Measurements from ENCODE around the gene EPHB2. TPM values are rescaled to one million over a fixed set of nuclear protein-coding genes. Genes with fewer than 3 reads are reported as not detected.
"Not testable (repeated sequence)": the region's sequence is repeated elsewhere in the genome, so short reads cannot be mapped to it uniquely, and the experiment has no call there.

The EPHB2 gene
- total RNA-seq, 1 experiment from 2014 or later = 18.5 TPM

DNA sequence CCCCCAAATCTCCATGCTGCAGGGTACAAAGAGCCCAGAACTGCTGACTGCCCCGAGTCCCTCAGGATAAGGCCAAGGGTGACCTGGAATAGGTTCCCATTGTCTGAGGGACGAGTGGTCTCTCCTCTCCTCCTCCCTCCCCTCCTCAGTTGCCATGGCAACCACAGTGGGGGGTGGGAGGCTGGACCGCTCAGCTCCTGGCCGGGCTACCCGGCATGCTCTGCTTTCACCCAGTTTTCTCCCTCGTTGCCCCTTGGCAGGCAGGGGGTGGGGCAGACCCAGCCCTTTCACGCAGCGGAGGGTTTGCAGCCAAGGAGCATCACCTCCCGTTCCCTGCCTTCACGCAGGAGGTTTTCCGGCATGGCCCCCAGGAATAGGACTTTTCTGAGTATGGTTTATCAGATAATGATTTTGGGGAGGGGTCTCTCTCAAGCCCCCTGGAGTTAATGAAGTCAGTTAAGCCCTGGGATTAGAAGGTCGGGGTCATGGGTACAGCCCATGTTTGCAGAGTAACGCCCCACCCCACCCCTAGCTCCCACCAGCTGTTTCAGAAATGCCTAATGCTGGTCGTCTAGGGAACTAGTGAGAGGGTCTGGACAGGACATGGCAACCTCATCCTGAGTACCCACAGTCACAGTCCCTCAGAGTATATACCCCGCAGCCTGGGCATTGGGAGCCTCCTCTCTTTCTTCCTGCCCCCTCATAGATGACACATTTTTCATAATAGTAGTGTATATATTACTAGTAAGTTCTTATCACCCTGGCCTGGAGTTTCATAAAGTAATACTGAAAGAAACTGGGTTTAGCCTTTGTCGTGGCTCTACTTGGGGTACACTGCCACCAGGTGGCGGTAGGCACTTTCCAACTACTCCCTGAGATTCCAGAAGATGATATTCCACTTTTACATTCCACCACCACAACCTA, 36.9 kb upstream of the EPHB2 start:
- ChIA-PET CTCF (interaction anchor here (0.5 to 4.0 kb wide), 18 partner anchors 10 to 290 kb away, joined by 3 to 27 read pairs (median 3); partner anchors contain the start of gene C1QB), POLR2A (no interaction called here)
- Mint-ChIP-seq H3K27ac (no peak overlapping the region), H3K4me3 (no peak overlapping the region), H3K36me3 (no peaks in the 10 kb centered on the region), H3K27me3 (ENCODE audit: low read depth) (no peaks in the 10 kb centered on the region), H3K9me3 (no peaks in the 10 kb centered on the region), H3K4me1 (peaks cover 7% of the 10 kb centered on the region; the same call in 1 of the 2 replicates)
- peak; percentile 49 for ATAC-seq
- TF ChIP-seq, protein P1, sequence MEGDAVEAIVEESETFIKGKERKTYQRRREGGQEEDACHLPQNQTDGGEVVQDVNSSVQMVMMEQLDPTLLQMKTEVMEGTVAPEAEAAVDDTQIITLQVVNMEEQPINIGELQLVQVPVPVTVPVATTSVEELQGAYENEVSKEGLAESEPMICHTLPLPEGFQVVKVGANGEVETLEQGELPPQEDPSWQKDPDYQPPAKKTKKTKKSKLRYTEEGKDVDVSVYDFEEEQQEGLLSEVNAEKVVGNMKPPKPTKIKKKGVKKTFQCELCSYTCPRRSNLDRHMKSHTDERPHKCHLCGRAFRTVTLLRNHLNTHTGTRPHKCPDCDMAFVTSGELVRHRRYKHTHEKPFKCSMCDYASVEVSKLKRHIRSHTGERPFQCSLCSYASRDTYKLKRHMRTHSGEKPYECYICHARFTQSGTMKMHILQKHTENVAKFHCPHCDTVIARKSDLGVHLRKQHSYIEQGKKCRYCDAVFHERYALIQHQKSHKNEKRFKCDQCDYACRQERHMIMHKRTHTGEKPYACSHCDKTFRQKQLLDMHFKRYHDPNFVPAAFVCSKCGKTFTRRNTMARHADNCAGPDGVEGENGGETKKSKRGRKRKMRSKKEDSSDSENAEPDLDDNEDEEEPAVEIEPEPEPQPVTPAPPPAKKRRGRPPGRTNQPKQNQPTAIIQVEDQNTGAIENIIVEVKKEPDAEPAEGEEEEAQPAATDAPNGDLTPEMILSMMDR (IDR thresholded peaks at IDR 0.05) = peak; percentile 46
- TF ChIP-seq, protein P2, sequence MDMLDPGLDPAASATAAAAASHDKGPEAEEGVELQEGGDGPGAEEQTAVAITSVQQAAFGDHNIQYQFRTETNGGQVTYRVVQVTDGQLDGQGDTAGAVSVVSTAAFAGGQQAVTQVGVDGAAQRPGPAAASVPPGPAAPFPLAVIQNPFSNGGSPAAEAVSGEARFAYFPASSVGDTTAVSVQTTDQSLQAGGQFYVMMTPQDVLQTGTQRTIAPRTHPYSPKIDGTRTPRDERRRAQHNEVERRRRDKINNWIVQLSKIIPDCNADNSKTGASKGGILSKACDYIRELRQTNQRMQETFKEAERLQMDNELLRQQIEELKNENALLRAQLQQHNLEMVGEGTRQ (CRISPR knock-in tag; IDR thresholded peaks at IDR 0.05) = no peak
- peak; percentile 67 for DNase-seq (ENCODE audit: low spot score)

DNA sequence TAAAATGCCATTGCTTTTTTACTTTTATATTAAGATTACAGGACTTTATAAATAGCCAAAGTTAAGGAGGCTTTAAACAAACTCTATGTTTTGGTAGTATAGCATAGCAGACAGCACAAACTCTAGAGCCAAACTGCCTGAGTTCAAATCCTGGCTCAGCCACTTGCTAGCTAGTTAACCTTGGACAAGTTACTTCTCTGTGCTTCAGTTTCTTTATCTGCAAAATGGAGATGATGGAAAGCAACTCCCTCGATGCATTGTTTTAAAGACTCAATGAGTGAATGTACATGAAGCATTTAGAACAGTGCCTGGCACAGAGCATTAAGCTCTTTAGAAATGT, 36.3 kb upstream of the EPHB2 start:
- DNase-seq (ENCODE audit: low spot score) (no peak), ATAC-seq (no peak)
- H3K4me3 Mint-ChIP-seq = no peak overlapping the region
- H3K4me1 Mint-ChIP-seq = peaks cover 7% of the 10 kb centered on the region; the same call in 1 of the 2 replicates
- H3K9me3 Mint-ChIP-seq = no peaks in the 10 kb centered on the region
- TF ChIP-seq GRHL2 (CRISPR knock-in tag; IDR thresholded peaks at IDR 0.05; ENCODE audit: insufficient replicate concordance, severe bottlenecking) = no peak
- TF ChIP-seq, protein P3, sequence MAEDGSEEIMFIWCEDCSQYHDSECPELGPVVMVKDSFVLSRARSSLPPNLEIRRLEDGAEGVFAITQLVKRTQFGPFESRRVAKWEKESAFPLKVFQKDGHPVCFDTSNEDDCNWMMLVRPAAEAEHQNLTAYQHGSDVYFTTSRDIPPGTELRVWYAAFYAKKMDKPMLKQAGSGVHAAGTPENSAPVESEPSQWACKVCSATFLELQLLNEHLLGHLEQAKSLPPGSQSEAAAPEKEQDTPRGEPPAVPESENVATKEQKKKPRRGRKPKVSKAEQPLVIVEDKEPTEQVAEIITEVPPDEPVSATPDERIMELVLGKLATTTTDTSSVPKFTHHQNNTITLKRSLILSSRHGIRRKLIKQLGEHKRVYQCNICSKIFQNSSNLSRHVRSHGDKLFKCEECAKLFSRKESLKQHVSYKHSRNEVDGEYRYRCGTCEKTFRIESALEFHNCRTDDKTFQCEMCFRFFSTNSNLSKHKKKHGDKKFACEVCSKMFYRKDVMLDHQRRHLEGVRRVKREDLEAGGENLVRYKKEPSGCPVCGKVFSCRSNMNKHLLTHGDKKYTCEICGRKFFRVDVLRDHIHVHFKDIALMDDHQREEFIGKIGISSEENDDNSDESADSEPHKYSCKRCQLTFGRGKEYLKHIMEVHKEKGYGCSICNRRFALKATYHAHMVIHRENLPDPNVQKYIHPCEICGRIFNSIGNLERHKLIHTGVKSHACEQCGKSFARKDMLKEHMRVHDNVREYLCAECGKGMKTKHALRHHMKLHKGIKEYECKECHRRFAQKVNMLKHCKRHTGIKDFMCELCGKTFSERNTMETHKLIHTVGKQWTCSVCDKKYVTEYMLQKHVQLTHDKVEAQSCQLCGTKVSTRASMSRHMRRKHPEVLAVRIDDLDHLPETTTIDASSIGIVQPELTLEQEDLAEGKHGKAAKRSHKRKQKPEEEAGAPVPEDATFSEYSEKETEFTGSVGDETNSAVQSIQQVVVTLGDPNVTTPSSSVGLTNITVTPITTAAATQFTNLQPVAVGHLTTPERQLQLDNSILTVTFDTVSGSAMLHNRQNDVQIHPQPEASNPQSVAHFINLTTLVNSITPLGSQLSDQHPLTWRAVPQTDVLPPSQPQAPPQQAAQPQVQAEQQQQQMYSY (CRISPR knock-in tag; IDR thresholded peaks at IDR 0.05) = no peak
- TF ChIP-seq ZNF396 (CRISPR knock-in tag; IDR thresholded peaks at IDR 0.05; ENCODE audit: borderline replicate concordance) = no peak
- TF ChIP-seq FOXP1 (CRISPR knock-in tag; IDR thresholded peaks at IDR 0.05; ENCODE audit: borderline replicate concordance) = no peak
- TF ChIP-seq, protein P4, sequence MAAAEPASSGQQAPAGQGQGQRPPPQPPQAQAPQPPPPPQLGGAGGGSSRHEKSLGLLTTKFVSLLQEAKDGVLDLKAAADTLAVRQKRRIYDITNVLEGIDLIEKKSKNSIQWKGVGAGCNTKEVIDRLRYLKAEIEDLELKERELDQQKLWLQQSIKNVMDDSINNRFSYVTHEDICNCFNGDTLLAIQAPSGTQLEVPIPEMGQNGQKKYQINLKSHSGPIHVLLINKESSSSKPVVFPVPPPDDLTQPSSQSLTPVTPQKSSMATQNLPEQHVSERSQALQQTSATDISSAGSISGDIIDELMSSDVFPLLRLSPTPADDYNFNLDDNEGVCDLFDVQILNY (CRISPR knock-in tag; IDR thresholded peaks at IDR 0.05) = no peak
- TF ChIP-seq JAZF1 (CRISPR knock-in tag; IDR thresholded peaks at IDR 0.05) = no peak
- no peak for TF ChIP-seq GTF2I (CRISPR knock-in tag; conservative IDR thresholded peaks at IDR 0.05)
- TF ChIP-seq, protein P5, sequence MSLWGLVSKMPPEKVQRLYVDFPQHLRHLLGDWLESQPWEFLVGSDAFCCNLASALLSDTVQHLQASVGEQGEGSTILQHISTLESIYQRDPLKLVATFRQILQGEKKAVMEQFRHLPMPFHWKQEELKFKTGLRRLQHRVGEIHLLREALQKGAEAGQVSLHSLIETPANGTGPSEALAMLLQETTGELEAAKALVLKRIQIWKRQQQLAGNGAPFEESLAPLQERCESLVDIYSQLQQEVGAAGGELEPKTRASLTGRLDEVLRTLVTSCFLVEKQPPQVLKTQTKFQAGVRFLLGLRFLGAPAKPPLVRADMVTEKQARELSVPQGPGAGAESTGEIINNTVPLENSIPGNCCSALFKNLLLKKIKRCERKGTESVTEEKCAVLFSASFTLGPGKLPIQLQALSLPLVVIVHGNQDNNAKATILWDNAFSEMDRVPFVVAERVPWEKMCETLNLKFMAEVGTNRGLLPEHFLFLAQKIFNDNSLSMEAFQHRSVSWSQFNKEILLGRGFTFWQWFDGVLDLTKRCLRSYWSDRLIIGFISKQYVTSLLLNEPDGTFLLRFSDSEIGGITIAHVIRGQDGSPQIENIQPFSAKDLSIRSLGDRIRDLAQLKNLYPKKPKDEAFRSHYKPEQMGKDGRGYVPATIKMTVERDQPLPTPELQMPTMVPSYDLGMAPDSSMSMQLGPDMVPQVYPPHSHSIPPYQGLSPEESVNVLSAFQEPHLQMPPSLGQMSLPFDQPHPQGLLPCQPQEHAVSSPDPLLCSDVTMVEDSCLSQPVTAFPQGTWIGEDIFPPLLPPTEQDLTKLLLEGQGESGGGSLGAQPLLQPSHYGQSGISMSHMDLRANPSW (CRISPR knock-in tag; conservative IDR thresholded peaks at IDR 0.05; ENCODE audit: low read depth) = no peak
- no peak for TF ChIP-seq ELF4 (CRISPR knock-in tag; IDR thresholded peaks at IDR 0.05; ENCODE audit: low read depth)
- TF ChIP-seq, protein P6, sequence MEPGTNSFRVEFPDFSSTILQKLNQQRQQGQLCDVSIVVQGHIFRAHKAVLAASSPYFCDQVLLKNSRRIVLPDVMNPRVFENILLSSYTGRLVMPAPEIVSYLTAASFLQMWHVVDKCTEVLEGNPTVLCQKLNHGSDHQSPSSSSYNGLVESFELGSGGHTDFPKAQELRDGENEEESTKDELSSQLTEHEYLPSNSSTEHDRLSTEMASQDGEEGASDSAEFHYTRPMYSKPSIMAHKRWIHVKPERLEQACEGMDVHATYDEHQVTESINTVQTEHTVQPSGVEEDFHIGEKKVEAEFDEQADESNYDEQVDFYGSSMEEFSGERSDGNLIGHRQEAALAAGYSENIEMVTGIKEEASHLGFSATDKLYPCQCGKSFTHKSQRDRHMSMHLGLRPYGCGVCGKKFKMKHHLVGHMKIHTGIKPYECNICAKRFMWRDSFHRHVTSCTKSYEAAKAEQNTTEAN (CRISPR knock-in tag; IDR thresholded peaks at IDR 0.05) = no peak
- no peak for TF ChIP-seq GABPB1 (CRISPR knock-in tag; IDR thresholded peaks at IDR 0.05)
- TF ChIP-seq, protein P7, sequence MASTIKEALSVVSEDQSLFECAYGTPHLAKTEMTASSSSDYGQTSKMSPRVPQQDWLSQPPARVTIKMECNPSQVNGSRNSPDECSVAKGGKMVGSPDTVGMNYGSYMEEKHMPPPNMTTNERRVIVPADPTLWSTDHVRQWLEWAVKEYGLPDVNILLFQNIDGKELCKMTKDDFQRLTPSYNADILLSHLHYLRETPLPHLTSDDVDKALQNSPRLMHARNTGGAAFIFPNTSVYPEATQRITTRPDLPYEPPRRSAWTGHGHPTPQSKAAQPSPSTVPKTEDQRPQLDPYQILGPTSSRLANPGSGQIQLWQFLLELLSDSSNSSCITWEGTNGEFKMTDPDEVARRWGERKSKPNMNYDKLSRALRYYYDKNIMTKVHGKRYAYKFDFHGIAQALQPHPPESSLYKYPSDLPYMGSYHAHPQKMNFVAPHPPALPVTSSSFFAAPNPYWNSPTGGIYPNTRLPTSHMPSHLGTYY (CRISPR knock-in tag; IDR thresholded peaks at IDR 0.05) = no peak
- TF ChIP-seq ZNF121 (CRISPR knock-in tag; IDR thresholded peaks at IDR 0.05) = no peak
- no peak for TF ChIP-seq IRF2 (CRISPR knock-in tag; IDR thresholded peaks at IDR 0.05; ENCODE audit: borderline replicate concordance, low read depth)
- H3K27me3 Mint-ChIP-seq (ENCODE audit: low read depth) = no peaks in the 10 kb centered on the region
- no peak overlapping the region for H3K27ac Mint-ChIP-seq
- H3K36me3 Mint-ChIP-seq = no peaks in the 10 kb centered on the region
- ChIA-PET CTCF (interaction anchor here (0.8 to 4.0 kb wide), 14 partner anchors 10 to 290 kb away, joined by 3 to 27 read pairs (median 8); partner anchors contain the start of gene C1QB), POLR2A (no interaction called here)

DNA sequence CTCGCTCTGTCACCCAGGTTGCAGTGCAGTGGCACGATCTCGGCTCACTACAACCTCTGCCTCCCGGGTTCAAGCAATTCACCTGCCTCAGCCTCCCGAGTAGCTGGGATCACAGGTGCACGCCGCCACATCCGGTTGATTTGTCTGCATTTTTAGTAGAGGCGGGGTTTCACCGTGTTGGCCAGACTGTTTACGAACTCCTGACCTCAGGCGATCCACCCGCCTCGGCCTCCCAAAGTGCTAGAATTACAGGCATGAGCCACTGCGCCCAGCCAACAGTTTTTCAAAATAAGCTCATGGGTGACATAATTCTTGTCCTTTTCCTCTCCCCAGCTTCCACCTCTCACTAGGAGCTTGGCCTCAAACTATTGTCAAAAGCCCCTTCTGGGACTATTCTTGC, 34.5 kb upstream of the EPHB2 start:
- H3K36me3 Mint-ChIP-seq; H3K27ac Mint-ChIP-seq; H3K9me3 Mint-ChIP-seq; H3K4me3 Mint-ChIP-seq; H3K27me3 Mint-ChIP-seq (ENCODE audit: low read depth); ATAC-seq; H3K4me1 Mint-ChIP-seq; POLR2A ChIA-PET; DNase-seq (ENCODE audit: low spot score): not testable (repeated sequence)
- CTCF ChIA-PET = interaction anchor here (0.7 to 2.3 kb wide), 6 partner anchors 9 to 254 kb away, joined by 4 to 8 read pairs (median 4); no protein-coding TSS in a partner anchor
